Hindlimb muscle (tissue), 1 donor: ENCODE measurements around the gene MOCS3. TPM values are rescaled to one million over a fixed set of nuclear protein-coding genes. Genes with fewer than 3 reads are reported as not detected.
"Not testable (repeated sequence)": the region's sequence is repeated elsewhere in the genome, so short reads cannot be mapped to it uniquely, and the experiment has no call there.

Experiments
- DNase-seq: peaks from one replicate; pipeline ENCODE4 v3.0.0-alpha.2; 2013
- polyA plus RNA-seq: library from polyadenylated mRNA; unstranded; fragments of 120-200 nt; gene quantifications from one replicate; pipeline ENCODE4 v1.2.1, GENCODE V29; 2013; ENCODE audit not compliant: insufficient read length

The MOCS3 gene
- polyA plus RNA-seq, 1 donor, result 3.3 TPM

DNA sequence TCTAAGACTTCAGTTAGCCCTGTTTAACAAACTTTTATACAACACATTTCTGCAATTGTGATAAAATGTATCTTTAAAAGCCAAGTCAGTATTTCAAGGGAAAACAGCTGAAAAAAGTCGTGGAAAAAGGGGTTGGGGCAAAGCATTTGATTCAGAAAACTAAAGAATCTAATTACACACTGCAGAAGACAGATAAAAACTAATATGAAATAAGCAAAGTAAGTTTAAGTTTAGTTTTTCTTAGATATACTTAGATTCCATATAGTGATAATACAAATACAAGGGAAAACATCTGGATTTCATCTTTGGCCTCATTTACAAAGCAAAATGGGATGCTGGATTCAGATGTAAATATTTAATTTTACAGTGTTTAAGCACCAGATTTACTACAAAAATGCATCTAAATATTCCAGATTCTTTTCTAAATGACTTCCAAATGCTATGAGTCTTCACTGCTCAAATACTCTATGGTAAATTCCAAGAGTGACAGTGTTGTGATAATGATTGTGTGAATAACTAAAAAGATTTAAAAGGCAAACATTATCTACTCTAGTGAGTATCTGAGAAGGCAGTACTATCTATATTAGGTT lies 25.8 kb upstream of the MOCS3 start:
- DNase-seq, result no peak

DNA sequence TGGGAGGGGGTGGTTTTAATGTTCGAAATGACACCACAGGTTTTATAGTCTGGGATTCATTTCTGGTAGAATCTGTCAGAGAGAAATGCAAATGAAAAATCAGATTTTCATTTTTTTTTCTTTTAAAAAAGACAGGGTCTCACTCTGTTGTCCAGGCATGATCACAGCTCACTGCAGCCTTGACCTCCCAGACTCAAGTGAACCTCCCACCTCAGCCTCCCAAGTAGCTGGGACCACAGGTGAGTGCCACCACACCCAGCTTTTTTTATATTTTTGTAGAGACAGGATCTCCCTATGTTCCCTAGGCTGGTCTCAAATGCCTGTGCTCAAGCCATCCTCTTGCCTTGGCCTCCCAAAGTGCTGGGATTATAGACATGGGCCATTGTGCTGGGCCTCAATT lies 25.0 kb upstream of the MOCS3 start:
- DNase-seq, result no peak

GRCh38 chr20:50943069-50943468 lies 15.5 kb upstream of the MOCS3 start:
- DNase-seq, result no peak

- no peak for DNase-seq
Measured at GRCh38 chr20:50948132-50948785, 10.4 kb upstream of the MOCS3 start.

- DNase-seq, result no peak
Measured at GRCh38 chr20:50953196-50953595, 5.4 kb upstream of the MOCS3 start.

GRCh38 chr20:50953821-50954220 lies 4.8 kb upstream of the MOCS3 start:
- DNase-seq, result no peak

DNA sequence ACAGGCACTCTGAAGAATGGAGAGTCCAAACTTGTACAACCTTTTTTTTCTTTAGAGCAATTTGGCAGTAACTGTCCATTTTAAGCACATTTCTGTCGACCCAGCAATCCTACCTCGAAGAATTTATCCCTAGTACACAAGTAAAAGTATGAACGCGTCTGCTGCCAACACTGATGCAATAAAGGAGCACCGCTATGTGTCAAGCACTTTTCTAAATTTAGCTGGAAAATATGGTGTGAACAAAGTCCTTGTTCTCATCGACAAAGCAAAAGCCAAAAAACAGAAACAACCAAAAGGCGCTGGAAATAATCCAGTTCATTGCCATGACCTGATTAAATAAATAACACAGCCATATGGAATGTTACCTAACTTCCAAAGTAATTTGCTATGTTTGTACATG lies 1.3 kb upstream of the MOCS3 start:
- DNase-seq, result no peak

DNA sequence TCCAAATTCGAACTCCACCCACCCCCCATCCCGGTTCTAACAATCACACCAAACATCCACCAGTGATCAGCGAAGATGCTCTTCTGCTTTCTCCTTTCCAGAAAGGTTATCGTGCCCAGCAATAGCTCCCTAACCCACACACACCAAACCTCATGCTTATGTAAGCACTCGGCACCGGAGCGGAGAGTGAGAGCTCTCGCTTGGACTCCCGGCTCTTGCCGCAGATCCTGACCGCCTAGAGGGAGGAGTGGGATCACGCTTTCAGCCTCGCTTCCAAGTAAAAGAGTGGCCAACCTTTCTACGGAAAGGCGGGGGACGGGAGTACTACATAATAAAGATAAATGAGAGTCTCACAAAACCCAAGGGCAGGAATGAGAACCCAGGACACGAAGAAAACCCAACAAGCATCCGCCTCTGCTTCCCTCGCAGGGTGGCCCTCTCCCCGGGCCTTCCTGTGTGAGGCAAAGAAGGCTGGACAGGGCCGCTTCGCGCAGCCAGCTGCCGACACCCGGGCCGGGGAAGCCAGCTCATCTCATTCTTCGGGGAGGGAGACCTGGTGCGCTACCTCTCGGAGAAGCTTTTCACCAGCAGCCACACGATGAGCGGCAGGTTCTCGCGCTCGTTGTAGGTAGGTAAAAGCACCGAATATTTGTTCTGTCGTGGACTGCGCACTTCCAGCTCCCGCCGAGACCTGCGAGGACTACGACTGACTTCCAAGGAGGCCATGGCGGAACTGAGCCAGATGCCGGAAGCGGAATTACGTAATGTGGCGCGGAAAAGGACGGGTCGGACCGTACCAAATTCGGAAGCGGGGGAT lies 612 bp upstream of the MOCS3 start, which contains the start of gene DPM1:
Gene DPM1 (minus strand): TSS at position 735 of the 817 bp plus-strand sequence. CDS start 9 bp downstream, at position 726.
- peak; percentile 94 for DNase-seq

GRCh38 chr20:50959543-50960126 lies 1.0 kb downstream of the MOCS3 start:
- DNase-seq, result no peak

DNA sequence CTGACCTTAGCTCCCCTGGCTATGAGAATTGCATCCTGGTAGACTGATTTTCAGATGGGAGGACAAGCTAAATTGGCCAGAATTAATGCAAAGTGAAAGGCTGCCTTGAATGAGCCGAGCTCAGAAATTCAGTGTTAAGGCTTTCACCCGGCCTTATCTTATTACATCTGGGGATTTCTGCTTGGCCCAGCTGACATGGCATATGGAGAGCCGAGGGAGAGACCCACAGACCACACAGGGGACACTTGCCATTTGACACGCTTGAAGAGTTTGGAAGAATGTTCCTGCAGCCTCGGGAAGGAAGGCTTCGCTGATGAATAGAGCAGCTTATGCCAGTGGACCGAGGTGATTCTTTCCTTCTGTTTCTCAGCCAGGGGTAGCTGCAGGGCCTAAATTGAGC lies 9.0 kb downstream of the MOCS3 start:
- no peak for DNase-seq

GRCh38 chr20:50968289-50968688 lies 9.7 kb downstream of the MOCS3 start:
- no peak for DNase-seq

GRCh38 chr20:50969435-50969834 lies 10.8 kb downstream of the MOCS3 start:
- no peak for DNase-seq

GRCh38 chr20:50969912-50970311 lies 11.3 kb downstream of the MOCS3 start:
- no peak for DNase-seq

DNA sequence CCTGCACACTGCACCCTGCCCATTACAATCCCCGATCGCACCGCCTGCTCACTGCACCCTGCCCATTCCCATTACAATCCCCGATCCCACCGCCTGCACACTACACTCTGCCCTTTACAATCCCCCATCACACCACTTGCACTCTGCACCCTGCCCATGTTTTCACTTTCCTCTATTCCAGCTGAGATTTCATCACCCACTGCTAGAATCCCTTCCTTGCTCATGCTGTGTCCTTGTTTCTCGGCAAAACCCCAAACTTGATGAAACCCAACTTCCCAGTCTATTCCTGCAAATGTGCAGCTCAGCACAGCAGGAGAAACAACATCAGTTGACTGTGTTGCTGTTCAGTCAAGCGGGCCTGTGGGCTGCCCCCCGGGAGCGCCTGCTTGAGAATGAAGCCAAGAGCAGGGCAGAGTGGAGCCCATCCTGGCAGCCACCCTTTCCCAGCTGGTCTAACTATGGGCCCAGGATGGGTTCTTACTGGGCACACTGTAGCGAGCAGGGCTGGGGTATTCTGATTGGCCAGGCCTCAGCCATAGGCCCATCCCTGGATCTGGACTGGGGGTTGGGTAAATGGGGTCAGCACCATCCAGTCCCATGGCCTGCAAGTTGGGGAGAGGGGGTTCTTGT lies 17.2 kb downstream of the MOCS3 start:
- no peak for DNase-seq

GRCh38 chr20:50977066-50978021 lies 18.7 kb downstream of the MOCS3 start:
- no peak for DNase-seq

- not testable (repeated sequence) for DNase-seq
Measured at GRCh38 chr20:50978533-50978932, 19.9 kb downstream of the MOCS3 start.

GRCh38 chr20:50980071-50980681 lies 21.6 kb downstream of the MOCS3 start:
- no peak for DNase-seq

GRCh38 chr20:50980851-50981713 lies 22.5 kb downstream of the MOCS3 start:
- peak; percentile 47 for DNase-seq

DNA sequence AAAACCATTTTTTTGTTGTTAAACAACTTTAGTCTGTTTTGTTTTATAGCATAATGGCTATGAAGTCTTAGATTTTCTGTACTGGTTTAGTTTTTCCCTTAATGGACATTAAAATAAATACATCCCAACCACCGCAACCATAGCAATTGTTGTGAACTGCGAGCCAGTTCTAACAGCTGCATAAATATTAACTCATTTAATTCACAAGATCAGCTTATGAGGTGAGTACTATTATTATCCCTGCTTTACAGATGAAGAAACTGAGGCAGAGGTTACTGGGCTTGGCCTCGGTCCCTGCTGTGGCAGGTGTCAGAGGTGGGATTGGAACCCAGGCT lies 23.1 kb downstream of the MOCS3 start:
- no peak for DNase-seq

DNA sequence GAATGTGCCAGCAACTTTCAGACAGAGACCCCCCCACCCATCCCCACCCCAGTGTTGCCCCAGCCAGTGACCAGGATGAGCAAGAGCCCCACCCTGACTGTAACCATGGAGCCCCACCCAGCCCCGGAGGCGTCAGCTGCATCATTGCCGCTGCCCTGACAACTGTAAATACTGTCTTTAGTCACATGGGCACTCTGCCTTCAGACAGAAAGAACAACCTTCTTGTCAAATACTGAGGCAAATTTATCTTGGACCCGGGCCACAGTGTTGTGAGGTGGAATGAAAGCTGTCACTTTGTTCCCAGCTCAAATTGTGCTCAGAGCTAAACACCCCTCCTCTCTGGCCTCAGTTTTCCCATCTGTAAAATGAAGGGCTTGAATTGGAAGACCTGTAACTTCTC lies 23.7 kb downstream of the MOCS3 start:
- DNase-seq, result no peak
